ENCODE results near the gene PSMC4. TPM values are rescaled to one million over a fixed set of nuclear protein-coding genes. Genes with fewer than 3 reads are reported as not detected.

Gene PSMC4
- total RNA-seq, 1 donor from 2014 or later, result 101 TPM

GRCh38 chr19:39995794-39996193 is 24.8 kb downstream of the PSMC4 start:
- H3K4me1 Mint-ChIP-seq (ENCODE audit: unreplicated experiment), result peaks cover 18% of the 10 kb centered on the region

GRCh38 chr19:39996218-39996810 is 25.3 kb downstream of the PSMC4 start:
- H3K27me3 Mint-ChIP-seq (ENCODE audit: unreplicated experiment), result peaks cover 4% of the 10 kb centered on the region

More at GRCh38 chr19:39995794-39996193, 24.8 kb downstream of the PSMC4 start:
- Mint-ChIP-seq H3K27me3 (ENCODE audit: unreplicated experiment) (peaks cover 4% of the 10 kb centered on the region), H3K27ac (ENCODE audit: unreplicated experiment) (no peak overlapping the region), H3K36me3 (ENCODE audit: low read depth, unreplicated experiment) (peaks cover 14% of the 10 kb centered on the region), H3K9me3 (ENCODE audit: unreplicated experiment) (no peaks in the 10 kb centered on the region), H3K4me3 (ENCODE audit: unreplicated experiment) (no peak overlapping the region)
- DNase-seq (ENCODE audit: low spot score), result no peak
- TF ChIP-seq CTCF (IDR thresholded peaks at IDR 0.05; ENCODE audit: unreplicated experiment), result no peak

GRCh38 chr19:39996811-39997637 is 26.1 kb downstream of the PSMC4 start, which contains the start of gene ZNF546:
Gene ZNF546, plus strand, starts transcription at chr19:39997060. Its CDS starts 1,267 bp downstream, at chr19:39998327.
- H3K4me3 Mint-ChIP-seq (ENCODE audit: unreplicated experiment), result peak within 1 kb of the TSS; percentile 96
- peaks cover 14% of the 10 kb centered on the region for H3K36me3 Mint-ChIP-seq (ENCODE audit: low read depth, unreplicated experiment)
- H3K27ac Mint-ChIP-seq (ENCODE audit: unreplicated experiment), result peak within 1 kb of the TSS; percentile 95
- peaks cover 18% of the 10 kb centered on the region for H3K4me1 Mint-ChIP-seq (ENCODE audit: unreplicated experiment)
- peak; percentile 85 for DNase-seq (ENCODE audit: low spot score)
- H3K9me3 Mint-ChIP-seq (ENCODE audit: unreplicated experiment), result no peaks in the 10 kb centered on the region
- peaks cover 4% of the 10 kb centered on the region for H3K27me3 Mint-ChIP-seq (ENCODE audit: unreplicated experiment)
- no peak for TF ChIP-seq CTCF (IDR thresholded peaks at IDR 0.05; ENCODE audit: unreplicated experiment)

More at GRCh38 chr19:39996218-39996810, 25.3 kb downstream of the PSMC4 start:
- H3K9me3 Mint-ChIP-seq (ENCODE audit: unreplicated experiment), result no peaks in the 10 kb centered on the region
- peaks cover 14% of the 10 kb centered on the region for H3K36me3 Mint-ChIP-seq (ENCODE audit: low read depth, unreplicated experiment)
- DNase-seq (ENCODE audit: low spot score), result no peak
- TF ChIP-seq CTCF (IDR thresholded peaks at IDR 0.05; ENCODE audit: unreplicated experiment), result no peak
- peaks cover 18% of the 10 kb centered on the region for H3K4me1 Mint-ChIP-seq (ENCODE audit: unreplicated experiment)
- H3K27ac Mint-ChIP-seq (ENCODE audit: unreplicated experiment), result peak overlapping the region; percentile 95
- peak overlapping the region; percentile 96 for H3K4me3 Mint-ChIP-seq (ENCODE audit: unreplicated experiment)

GRCh38 chr19:39997638-39998216 is 26.8 kb downstream of the PSMC4 start:
- TF ChIP-seq CTCF (IDR thresholded peaks at IDR 0.05; ENCODE audit: unreplicated experiment), result no peak
- Mint-ChIP-seq H3K36me3 (ENCODE audit: low read depth, unreplicated experiment) (peaks cover 14% of the 10 kb centered on the region), H3K9me3 (ENCODE audit: unreplicated experiment) (no peaks in the 10 kb centered on the region), H3K4me1 (ENCODE audit: unreplicated experiment) (peaks cover 18% of the 10 kb centered on the region), H3K27me3 (ENCODE audit: unreplicated experiment) (peaks cover 4% of the 10 kb centered on the region), H3K27ac (ENCODE audit: unreplicated experiment) (no peak overlapping the region), H3K4me3 (ENCODE audit: unreplicated experiment) (peak overlapping the region; percentile 96)
- no peak for DNase-seq (ENCODE audit: low spot score)
